GM21576 (cell line): ENCODE results near the gene PPP2R5C.

Experiments used
- ATAC-seq: cut with Tn5 transposase; IDR thresholded peaks from one replicate; pipeline ENCODE4 v1.9.1; 2021; ENCODE audit warnings: mild to moderate bottlenecking, moderate library complexity; ENCODE audit not compliant: unreplicated experiment

The PPP2R5C gene

DNA sequence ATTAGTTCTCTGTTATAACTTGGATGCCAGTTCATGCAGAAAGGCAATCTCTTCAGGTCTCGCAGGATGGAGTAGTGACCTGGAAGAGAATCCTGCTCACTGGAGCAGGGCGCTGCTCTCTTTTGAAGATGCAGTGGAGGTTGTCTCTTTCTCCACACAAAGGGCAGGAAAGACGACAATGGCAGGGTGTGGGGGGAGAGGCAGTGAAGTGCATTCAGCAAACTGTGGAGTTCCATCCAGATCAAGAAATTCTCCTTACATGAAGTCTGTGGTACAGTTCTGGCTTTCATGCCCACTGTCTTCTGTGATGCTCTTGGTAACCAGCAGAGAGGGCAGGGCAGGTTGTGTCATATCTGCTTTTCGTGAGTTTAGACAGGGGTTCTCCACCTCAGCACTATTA is 6.6 kb upstream of the PPP2R5C start:
- no peak for ATAC-seq

DNA sequence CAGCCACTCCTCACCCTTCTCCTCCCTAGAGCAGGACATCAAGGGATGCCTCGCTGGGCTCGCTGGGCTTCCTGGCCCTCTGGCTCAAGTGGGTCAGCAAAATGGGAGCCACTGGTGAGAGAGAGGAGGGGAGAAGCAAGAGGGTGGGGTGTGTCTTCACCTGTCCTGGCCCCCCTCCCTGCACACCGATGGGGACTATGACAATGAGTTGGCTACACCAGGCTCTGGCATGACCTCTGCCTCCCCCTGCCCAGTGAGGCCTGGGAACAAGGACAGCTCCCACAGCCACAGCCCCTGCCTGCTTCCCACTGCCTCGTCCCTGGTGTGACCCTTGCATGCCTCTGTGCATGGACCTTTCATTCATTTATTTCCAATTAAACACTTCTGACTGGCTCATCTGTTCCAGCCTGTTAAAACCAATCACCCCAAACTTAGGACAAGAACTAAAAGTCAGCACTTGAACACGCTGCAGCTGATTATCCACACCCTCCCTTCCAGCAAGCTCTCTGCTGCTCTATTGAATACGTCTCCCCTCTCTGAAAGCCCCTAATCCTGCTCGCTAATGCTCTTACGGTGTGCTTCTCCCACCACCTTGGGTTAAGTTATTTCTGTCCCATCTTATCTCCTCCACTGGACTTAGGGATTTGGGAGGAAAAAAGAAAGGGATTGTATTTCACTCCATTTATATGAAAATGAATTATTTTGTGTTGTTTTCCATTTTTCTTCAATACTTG is 5.8 kb upstream of the PPP2R5C start:
- no peak for ATAC-seq

DNA sequence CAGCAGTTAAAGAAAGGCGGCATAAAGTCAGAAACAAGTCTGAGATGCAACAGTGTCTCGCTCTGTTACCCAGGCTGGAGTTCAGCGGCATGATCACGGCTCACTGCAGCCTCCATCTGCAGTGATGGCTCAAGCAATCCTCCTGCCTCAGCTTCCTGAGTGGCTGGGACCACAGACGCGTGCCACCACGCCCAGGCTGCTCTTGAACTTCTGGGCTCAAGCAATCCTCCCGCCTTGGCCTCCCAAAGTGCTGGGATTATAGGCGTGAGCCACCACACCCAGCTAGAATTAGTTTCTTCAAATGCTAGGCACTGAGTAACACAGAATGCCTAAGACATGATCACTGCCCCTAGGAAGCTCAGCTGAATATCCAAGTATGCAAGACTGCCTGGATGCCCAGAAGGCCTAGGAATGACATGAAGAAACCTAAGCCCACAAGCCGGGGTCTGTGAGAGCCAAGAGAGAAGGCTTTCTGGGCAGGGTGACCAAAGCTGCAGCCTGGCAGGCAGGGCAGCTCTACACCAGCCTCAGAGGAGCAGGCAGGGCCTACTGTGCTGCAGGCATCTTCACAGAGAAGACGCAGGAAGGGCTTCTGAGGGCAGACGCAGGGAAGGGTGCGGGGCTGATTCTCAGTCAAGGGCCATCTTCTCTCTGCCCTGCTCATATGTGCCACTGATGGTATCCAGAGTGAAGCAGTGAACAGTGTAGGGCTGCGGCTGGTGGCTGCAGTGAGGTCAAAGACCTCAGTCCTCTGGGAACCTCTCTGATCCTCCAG is 4.3 kb upstream of the PPP2R5C start:
- no peak for ATAC-seq

DNA sequence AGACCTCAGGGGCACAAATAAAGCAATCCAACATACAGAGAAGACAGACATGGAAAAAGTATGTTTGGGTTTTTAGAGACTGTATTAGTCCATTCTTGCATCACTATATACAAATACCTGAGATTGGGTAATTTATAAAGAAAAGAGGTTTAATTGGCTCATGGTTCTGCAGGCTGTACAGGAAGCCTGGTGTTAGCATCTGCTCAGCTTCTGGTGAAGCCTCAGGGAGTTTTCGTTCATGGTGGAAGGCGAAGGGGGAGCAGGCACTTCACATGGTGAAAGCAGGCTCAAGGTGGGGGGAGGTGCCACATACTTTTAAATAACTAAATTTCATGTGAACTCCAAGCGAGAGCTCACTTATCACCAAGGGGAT is 3.7 kb upstream of the PPP2R5C start:
- no peak for ATAC-seq

DNA sequence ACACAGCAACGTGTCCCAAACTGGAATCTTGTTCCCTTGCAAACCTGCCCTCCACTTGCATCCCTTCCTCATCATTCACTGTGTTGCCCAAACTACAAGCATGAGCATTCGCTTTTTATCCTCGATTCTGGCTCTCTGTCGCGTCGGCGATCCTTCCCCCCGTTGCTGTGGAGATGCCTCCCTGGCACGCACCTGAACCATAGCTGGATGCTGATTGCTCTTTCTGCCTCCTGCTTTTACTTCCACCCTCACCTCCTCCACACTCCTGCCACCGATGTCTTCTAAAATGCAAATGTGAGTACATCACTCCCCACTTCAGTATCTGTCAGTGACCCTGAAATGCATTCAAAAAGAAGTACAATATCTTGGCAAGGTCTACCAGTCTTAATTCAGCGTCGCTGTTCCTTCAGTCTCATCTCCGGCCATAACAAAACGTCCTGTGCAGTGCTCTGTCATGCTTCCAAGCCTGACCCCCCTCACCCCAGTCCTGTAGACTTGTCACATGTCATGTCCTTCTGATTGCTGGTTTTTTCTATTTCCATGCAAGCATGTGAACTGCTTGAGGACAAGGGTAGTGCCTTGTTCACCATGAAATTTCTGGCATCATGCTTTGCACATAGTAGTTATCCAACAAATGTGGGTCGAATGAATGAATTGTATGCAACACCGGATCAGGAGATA is 2.5 kb upstream of the PPP2R5C start:
- no peak for ATAC-seq

DNA sequence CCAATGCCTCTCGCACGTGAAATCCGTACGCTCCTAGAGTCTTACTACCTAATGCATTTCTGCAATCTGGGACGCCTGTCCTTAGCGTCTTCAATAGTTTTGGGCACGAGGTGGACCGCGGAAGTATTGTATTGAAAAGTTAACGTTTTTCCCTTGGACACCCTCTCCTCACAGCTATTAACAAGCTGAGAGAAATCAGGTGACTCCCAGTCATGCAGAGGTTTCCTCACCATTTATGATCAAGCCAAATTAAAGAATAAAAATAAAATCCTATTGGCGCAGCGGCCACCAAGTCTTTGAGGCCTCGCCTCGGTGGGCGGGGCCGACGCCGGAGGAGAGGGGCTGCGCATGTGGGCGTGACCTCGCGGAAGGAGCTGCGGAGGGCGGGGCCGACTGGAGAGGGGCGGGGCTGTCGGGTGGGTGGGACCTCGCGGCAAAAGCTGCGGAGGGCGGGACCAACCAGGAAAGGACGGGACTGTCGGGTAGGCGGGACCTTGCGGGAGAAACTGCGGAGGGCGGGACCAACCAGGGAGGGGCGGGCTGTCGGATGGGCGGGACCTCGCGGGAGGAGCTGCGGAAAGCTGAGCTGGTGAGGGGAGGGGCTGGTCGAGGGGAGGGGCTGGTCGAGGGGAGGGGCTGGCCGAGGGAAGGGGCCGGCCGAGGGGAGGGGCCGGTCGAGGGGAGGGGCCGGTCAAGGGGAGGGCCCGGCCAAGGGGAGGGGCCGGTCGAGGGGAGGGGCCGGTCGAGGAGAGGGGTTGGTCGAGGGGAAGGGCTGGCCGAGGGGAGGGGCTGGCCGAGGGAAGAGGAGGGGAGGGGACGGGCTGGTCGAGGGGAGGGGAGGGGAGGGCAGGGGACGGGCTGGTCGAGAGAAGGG is 1.1 kb upstream of the PPP2R5C start:
- ATAC-seq = peak; percentile 42

DNA sequence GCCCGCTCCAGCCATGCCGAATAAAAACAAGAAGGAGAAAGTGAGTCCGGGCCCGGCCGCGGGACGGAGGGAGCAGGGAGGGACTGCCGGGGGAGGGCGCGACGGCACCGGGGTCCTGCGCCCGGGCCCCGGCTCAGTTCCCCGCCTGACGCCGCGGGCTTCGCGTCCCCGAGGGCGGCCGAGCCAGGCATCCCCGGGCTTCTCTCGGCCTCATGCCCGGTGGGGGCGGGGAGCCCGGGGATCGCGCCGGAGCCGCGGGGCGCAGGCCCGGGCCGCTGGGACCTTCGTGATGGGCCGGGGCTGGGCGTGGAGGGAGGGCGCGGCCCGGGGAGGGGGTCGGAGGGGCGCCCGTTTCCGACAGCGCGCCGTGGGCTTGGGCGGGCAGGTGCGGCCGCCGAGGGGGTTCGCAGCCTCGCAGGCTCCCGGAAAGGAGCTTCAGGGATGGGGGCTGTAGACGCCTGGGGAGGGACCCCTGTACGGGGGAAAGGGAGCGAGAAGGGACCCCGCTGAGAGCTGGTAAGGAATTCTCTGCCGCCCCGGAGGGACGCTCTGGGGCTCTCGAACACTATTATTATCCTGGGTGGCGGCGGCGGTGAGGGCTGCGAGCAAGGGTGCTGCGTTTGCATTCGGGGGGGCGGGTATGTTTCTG is 496 bp downstream of the PPP2R5C start:
- ATAC-seq = peak; percentile 6

DNA sequence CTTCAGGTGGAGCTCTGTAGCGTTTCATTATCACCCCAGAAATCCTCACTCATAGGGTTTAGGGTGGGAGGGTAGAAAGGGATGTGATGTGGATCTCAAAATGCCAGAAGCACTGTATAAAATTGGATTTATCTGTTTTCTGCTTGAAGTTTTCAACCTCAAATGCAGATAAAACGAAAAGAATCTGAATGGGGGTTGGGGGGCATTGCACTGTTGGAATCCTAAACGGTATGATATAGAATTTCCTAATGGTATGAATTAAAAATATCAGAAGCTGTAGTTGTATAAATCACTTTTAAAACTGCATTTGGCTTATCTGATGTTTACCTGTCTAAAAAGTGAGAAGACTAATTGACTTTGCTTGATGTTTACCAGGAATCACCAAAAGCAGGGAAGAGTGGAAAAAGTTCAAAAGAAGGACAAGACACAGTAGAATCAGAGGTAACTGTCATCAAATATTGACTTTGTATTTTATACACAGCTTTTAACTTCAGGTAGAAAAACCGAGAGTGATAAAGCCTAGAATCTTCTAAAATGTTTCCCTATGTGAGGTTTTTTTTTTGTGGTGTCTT is 1.1 kb downstream of the PPP2R5C start:
- ATAC-seq = no peak

DNA sequence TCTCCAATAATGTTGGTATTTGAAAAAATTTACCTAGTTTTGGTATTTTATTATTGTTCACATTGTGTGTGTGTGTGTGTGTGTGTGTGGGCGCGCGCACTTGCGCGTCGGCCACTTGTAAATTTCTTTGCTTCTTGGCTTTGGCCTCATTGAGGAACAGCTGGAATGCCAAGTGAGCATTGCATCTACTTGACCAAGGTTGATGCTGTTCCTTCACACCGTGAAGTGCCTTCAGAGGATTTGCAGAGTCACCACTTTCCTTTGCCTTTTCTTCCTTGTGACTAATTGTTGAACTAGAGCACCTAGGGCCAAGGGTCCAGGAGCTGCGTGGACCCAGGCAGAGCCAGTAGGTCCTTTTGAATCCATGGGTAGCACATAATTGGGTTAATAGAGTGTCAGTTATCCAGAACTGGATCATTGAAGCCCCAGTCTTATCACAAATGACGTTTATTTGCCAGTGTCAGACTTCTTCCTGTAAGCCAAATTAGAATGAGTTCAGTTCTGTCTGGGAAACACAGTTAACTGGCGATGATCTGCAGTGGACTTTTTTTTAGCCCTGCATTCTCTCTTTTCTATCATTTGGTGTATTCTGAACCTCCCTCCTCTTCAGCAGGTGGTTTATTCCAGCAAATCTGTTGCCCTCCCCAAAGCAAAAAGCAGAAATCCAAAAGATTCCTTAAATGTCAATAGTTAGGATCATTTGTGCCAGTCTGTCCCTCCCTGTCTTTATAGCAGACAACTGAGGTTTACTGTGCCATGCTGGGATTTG is 2.6 kb downstream of the PPP2R5C start:
- ATAC-seq = no peak

DNA sequence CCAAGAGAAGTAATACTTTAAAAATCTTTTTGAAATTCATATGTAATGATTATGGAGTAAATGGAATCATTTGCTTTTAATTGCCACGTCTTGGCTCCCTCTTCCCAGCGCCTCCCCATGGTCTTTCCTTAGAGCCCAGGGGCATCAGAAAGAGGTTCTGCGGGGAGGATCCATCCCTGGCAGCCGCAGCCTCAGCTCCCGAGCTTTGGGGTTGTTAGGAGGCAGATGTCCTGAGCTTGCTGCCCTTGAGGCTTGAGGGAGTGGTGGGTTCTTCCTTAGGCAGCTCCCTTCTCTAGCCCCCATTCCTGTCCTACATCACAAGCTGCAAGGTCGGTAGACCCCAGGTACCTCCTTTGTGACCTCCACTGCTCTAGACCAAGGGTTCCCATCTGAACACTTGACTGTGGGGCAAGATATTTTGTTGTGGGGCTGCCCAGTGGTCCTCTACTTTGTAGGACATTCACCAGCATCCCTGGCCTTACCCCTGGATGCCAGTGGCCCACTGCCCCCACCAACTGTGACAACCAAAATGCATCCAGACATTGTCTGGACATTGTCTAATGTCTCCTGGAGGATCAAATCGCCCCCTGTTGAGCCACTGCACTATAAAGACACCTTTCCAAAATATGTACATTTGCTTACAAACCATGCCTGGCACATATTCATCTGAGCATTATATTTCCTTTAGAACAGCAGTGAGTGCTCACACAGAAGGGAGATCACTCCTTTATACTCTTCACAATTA is 6.3 kb downstream of the PPP2R5C start:
- no peak for ATAC-seq

DNA sequence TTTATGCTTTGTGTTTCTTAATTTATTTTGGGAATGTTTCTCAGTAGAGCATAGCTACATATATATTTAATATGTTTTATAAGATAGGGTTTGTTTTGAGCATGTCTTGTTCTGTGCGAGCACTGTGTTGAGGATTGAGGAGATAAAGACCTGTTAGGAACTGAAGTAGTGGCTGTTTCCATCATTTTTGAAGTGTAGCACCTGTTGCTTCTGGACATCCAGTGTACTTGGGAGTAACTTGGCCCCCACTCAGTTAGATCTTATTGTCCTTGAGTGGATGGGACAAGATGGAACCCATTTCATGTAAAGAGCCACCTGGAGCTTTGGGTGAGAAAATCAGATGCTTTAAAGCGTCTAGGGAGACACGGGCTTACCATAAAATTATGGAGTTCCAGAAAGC is 8.7 kb downstream of the PPP2R5C start:
- no peak for ATAC-seq

DNA sequence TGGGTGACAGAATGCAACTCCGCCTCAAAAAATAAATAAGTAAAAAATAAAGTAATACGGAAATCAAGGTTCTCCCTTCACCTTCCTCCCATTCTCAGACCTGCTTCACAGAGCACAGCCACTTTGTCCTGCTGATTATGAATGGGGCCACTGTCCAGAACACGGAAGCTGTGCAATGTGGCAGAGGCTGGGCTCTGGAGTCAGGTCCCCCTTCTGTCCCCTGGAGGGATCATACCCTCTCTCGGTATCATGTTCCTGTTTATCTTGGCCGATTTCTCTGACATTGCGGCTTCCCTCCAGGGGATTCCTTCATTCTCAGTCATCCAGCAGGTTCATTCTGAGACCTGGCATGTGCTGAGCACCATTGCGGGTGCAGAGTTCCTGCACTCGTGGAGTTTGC is 11.3 kb downstream of the PPP2R5C start:
- ATAC-seq = no peak

DNA sequence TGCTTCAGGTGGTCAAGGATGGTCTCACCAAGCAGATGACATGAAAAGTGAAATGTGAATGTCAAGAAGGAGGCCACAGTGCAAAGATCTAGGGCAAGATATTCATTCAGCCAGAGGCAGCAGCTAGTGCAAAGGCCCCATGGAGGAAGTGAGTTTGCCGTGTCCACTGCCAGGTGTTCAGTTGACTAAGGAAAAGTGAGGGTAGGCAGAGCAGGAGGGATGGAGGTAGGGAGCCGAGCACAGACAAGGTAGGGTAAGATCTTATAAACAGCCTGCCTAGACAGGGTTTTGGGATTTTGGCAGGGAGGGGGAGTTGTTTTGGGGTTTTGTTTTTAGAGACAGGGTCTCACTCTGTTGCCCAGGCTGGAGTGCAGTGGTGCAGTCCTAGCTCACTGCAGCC is 11.9 kb downstream of the PPP2R5C start:
- ATAC-seq = no peak

DNA sequence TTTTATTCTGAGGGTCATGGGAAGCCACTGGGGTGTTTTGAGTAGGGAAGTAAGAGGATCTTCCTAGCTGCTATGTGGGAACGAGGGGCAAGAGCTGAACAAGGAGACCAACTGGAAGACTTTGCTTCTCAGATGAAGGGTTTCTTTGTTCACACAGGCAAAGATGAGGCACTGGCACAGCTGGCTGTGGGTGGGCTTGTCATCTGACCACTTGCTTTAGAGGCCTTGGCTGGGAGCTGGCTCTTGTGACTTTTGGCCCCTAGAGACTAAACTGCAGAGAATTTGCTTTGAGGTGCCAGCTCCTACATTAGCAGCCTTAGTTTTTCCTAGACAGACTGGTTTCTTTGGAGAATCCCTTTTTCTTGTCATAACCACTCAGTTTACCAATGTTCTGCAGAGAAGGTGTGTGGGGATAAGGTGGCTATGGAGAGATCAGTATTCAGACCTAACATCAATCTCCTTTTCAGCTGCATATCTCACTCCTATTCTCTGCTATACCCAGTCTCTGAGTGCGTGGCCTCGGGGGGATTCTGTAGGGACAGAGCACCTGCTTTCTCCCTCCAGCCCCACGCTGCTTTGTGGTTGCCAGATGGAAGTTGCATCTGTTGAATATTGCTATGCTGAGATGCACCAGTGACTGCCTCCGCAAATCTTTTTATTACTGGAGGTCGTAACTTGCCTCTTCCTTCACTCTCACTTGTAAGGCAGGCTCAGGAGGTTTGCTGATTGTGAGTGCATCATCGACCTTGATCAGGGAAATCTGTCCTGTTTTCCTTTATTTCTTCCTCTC is 12.7 kb downstream of the PPP2R5C start:
- no peak for ATAC-seq

DNA sequence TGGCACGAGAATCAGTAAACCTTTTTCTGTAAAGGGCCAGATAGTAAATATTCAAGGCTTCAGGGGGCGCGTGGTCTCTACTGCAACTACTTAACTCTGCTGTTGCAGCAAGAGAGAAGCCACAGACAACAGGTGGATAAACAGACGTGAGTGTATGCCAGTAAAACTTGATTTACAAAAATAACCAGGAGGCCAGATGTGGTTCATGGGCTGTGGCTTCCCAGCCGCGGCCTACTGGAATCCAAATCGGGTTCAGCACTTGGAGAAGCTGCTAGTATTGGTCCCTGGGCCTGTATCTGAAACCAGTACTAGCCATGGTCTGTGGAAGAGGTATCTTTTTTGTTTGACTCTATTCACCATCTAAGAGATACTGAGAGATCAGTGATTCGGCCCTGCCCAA is 13.3 kb downstream of the PPP2R5C start:
- no peak for ATAC-seq

DNA sequence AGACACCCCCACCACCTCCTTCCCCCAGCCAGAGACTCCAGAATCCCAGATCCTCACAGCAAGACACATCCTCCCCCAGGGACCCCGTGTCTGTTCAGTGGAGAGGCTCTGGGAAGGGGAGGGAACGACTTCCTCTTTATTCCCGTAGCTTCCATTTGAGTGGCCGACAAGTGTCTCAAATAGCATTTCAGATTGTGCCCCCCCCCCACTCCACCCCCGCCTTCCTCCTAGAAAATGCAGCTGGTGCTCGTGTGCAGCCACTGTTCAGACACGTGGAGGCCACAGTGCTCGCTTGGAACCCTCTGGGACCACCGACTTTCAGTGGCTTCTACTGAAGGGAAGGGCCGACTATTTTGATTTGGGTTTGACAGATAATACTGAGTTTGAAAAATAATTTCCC is 14.3 kb downstream of the PPP2R5C start:
- no peak for ATAC-seq

DNA sequence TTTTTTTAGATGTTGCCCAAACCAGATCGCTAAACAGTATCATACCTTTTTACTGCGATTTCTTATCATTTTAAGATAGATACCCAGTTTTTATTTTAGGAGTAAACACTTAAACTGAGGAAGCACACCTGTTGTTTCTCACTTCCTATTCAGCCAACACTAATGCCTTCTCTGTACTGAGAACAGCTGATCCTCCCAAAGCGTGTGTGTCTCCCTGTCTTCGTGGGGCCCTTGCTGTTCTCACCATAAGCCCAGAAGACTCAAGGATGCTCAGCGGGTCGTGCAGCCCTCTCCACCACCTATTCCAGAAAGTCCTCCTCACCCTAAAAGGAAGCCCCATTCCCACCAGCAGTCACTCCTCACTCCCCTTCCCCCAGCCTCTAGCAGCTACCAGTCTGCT is 14.8 kb downstream of the PPP2R5C start:
- ATAC-seq = peak; percentile 64

DNA sequence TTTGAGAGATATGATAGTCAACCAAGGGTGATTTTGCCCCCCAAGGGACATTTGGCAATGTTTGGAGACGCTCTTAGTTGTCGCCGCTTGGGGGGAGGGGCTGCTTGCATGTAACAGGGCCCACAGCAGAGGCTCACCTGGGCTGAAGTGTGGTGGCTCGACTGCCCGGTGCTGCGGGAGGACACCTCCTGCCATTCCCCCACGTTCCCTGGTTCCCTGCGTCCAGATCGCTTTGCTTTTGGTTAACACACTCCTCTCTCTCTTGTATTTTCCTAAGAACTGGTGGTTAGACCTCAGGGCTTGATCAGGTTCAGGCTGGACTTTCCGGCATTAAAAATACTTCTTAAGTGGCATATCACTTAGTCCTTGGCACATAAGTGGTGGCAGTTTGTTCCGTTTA is 18.9 kb downstream of the PPP2R5C start:
- no peak for ATAC-seq
